ENCODE data around the gene MAPKAP1.

Gene MAPKAP1

GRCh38 chr9:125425901-125426515, 281.0 kb downstream of the MAPKAP1 start:
- ChIA-PET CTCF (interaction anchor here (0.7 to 0.9 kb wide), 2 partner anchors 19 to 133 kb away, joined by 3 read pairs; no protein-coding TSS in a partner anchor), POLR2A (no interaction called here)
- no peak for TF ChIP-seq CTCF (IDR thresholded peaks at IDR 0.05; ENCODE audit: insufficient read depth, low read length, missing control alignments)
- no peak for DNase-seq (ENCODE audit: low read depth, low spot score)
- H3K4me3 ChIP-seq (ENCODE audit: low read depth, low read length) = no peak overlapping the region

GRCh38 chr9:125425170-125425897, 281.7 kb downstream of the MAPKAP1 start:
- no peak for TF ChIP-seq CTCF (IDR thresholded peaks at IDR 0.05; ENCODE audit: insufficient read depth, low read length, missing control alignments)
- H3K4me3 ChIP-seq (ENCODE audit: low read depth, low read length) = no peak overlapping the region
- DNase-seq (ENCODE audit: low read depth, low spot score) = no peak
- ChIA-PET POLR2A (no interaction called here), CTCF (no interaction called here)

GRCh38 chr9:125423964-125424363, 283.0 kb downstream of the MAPKAP1 start:
- DNase-seq (ENCODE audit: low read depth, low spot score) = no peak
- no peak overlapping the region for H3K4me3 ChIP-seq (ENCODE audit: low read depth, low read length)
- ChIA-PET CTCF (no interaction called here), POLR2A (no interaction called here)
- no peak for TF ChIP-seq CTCF (IDR thresholded peaks at IDR 0.05; ENCODE audit: insufficient read depth, low read length, missing control alignments)

GRCh38 chr9:125422853-125423252, 284.2 kb downstream of the MAPKAP1 start:
- no peak for DNase-seq (ENCODE audit: low read depth, low spot score)
- H3K4me3 ChIP-seq (ENCODE audit: low read depth, low read length) = no peak overlapping the region
- TF ChIP-seq CTCF (IDR thresholded peaks at IDR 0.05; ENCODE audit: insufficient read depth, low read length, missing control alignments) = no peak
- POLR2A ChIA-PET = no interaction called here
- CTCF ChIA-PET = interaction anchor here (0.8 to 1.2 kb wide), 2 partner anchors 16 to 136 kb away, joined by 3 read pairs; no protein-coding TSS in a partner anchor

- ChIA-PET POLR2A (no interaction called here), CTCF (interaction anchor here (1.0 to 1.1 kb wide), 2 partner anchors 14 to 20 kb away, joined by 3 read pairs; no protein-coding TSS in a partner anchor)
- H3K4me3 ChIP-seq (ENCODE audit: low read depth, low read length) = no peak overlapping the region
- no peak for TF ChIP-seq CTCF (IDR thresholded peaks at IDR 0.05; ENCODE audit: insufficient read depth, low read length, missing control alignments)
- no peak for DNase-seq (ENCODE audit: low read depth, low spot score)
Measured at GRCh38 chr9:125421591-125422181, 285.3 kb downstream of the MAPKAP1 start.

GRCh38 chr9:125421166-125421565, 285.8 kb downstream of the MAPKAP1 start:
- no peak overlapping the region for H3K4me3 ChIP-seq (ENCODE audit: low read depth, low read length)
- DNase-seq (ENCODE audit: low read depth, low spot score) = no peak
- ChIA-PET POLR2A (no interaction called here), CTCF (interaction anchor here (1.0 to 1.1 kb wide), 2 partner anchors 13 to 21 kb away, joined by 3 read pairs; no protein-coding TSS in a partner anchor)
- TF ChIP-seq CTCF (IDR thresholded peaks at IDR 0.05; ENCODE audit: insufficient read depth, low read length, missing control alignments) = no peak

All from AG04449 (cell line).